ENCODE results near the gene IQSEC1.

- no peak for TF ChIP-seq GABPA (tag; conservative IDR thresholded peaks at IDR 0.05; ENCODE audit: low read depth)
- TF ChIP-seq BMI1 (IDR thresholded peaks at IDR 0.05; ENCODE audit: low read length) = no peak
- TF ChIP-seq POLR2A (conservative IDR thresholded peaks at IDR 0.05) = no peak
- TF ChIP-seq MAZ (CRISPR knock-in tag; conservative IDR thresholded peaks at IDR 0.05 in 1 of 2, IDR thresholded peaks at IDR 0.05 in 1 of 2) = no peak
- TF ChIP-seq RFX7 (CRISPR knock-in tag; IDR thresholded peaks at IDR 0.05) = no peak
- TF ChIP-seq ZBTB1 (CRISPR knock-in tag; IDR thresholded peaks at IDR 0.05; ENCODE audit: borderline replicate concordance, low read depth) = no peak
- TF ChIP-seq FOXJ3 (CRISPR knock-in tag; IDR thresholded peaks at IDR 0.05) = no peak
- no peak for TF ChIP-seq CEBPB (tag; IDR thresholded peaks at IDR 0.05)
- TF ChIP-seq TCF15 (CRISPR knock-in tag; IDR thresholded peaks at IDR 0.05) = no peak
- no peak for TF ChIP-seq FOXP1 (CRISPR knock-in tag; IDR thresholded peaks at IDR 0.05)
- no peak for TF ChIP-seq CTCF (IDR thresholded peaks at IDR 0.05 in 2 of 3, conservative IDR thresholded peaks at IDR 0.05 in 1 of 3; ENCODE audit: insufficient read depth in 2 of 3, low read depth in 1 of 3, low read length in 3 of 3)
Measured at GRCh38 chr3:12944413-12944812, 128.8 kb downstream of the IQSEC1 start.
